ENCODE measurements around the gene STEAP1. TPM values are rescaled to one million over a fixed set of nuclear protein-coding genes. Genes with fewer than 3 reads are reported as not detected.

Gene STEAP1
- total RNA-seq, 4 donors from 2014 or later = 2.9 to 14.6 (median 8.8) TPM

DNA sequence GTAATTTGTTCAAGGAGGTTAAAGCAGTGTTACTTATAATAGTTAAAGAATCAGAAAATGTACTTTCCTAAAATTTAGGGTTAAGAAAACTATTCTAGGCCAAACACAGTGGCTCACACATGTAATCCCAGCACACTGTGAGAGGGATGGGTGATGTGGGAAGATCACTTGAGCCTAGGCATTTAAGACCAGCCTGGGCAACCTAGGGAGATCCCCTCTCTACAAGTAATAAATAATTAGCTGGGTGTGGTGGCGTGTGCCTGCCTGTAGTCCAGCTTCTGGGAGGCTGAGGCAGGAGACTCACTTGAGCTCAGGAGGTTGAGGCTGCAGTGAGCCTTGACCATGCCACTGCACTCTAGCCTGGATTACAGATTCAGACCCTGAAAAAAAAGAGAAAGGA lies 53.7 kb downstream of the STEAP1 start:
- Histone ChIP-seq H3K4me3 (no peak overlapping the region), H3K9me3 (no peaks in the 10 kb centered on the region), H3K36me3 (no peaks in the 10 kb centered on the region), H3K27me3 (peaks cover 0 to 8% (median 0%) of the 10 kb centered on the region in 4 donors), H3K27ac (replicated peaks in 1 of 4) (no peak overlapping the region), H3K4me1 (peaks cover 0 to 28% (median 19%) of the 10 kb centered on the region in 4 donors)
- no peak for DNase-seq (ENCODE audit: extremely low spot score)
- intact Hi-C loops (cut with DNase I) = no loop called here
- TF ChIP-seq POLR2A (IDR thresholded peaks at IDR 0.05; ENCODE audit: low read depth) = no peak
- TF ChIP-seq POLR2AphosphoS5 (IDR thresholded peaks at IDR 0.05) = no peak
- TF ChIP-seq, protein P1, sequence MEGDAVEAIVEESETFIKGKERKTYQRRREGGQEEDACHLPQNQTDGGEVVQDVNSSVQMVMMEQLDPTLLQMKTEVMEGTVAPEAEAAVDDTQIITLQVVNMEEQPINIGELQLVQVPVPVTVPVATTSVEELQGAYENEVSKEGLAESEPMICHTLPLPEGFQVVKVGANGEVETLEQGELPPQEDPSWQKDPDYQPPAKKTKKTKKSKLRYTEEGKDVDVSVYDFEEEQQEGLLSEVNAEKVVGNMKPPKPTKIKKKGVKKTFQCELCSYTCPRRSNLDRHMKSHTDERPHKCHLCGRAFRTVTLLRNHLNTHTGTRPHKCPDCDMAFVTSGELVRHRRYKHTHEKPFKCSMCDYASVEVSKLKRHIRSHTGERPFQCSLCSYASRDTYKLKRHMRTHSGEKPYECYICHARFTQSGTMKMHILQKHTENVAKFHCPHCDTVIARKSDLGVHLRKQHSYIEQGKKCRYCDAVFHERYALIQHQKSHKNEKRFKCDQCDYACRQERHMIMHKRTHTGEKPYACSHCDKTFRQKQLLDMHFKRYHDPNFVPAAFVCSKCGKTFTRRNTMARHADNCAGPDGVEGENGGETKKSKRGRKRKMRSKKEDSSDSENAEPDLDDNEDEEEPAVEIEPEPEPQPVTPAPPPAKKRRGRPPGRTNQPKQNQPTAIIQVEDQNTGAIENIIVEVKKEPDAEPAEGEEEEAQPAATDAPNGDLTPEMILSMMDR (IDR thresholded peaks at IDR 0.05) = no peak
- TF ChIP-seq EP300 (IDR thresholded peaks at IDR 0.05) = no peak
- WGBS = 100% methylated on average over 1 of the region's 1 CpG

DNA sequence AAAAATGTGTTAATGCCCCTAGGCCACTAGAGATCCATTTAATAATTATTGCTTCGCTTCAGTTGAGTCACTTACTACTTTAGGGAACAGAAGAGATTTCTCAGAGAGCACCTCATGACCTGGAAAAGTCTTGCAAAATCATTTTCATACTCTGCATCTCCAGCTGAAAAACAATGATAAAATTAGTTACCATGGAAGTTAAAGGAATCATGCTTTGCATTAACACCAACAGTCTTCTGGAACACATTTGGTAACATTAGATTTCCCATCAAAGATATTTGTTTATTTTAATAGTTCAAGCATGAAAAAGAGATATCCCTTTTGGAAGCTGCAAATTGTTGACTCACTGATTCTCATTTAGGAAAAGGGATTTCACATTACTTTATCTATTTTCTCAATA lies 55.5 kb downstream of the STEAP1 start:
- no peaks in the 10 kb centered on the region for H3K9me3 ChIP-seq
- peak overlapping the region in 1 of 4 donors; percentile 89 for H3K27ac ChIP-seq (replicated peaks in 1 of 4)
- 92% methylated on average over 1 of the region's 1 CpG for WGBS
- no peak for TF ChIP-seq POLR2A (IDR thresholded peaks at IDR 0.05; ENCODE audit: low read depth)
- TF ChIP-seq, protein P1 (IDR thresholded peaks at IDR 0.05) = no peak
- peak in 1 of 2 donors; percentile 33 for TF ChIP-seq POLR2AphosphoS5 (IDR thresholded peaks at IDR 0.05)
- TF ChIP-seq EP300 (IDR thresholded peaks at IDR 0.05) = no peak
- H3K36me3 ChIP-seq = no peaks in the 10 kb centered on the region
- peaks cover 0 to 8% (median 0%) of the 10 kb centered on the region in 4 donors for H3K27me3 ChIP-seq
- intact Hi-C loops (cut with DNase I) = loop anchor here (5.0 kb wide), 2 partner anchors 38 to 52 kb away; partner anchors contain the start of gene CFAP69
- no peak for DNase-seq (ENCODE audit: extremely low spot score)
- no peak overlapping the region for H3K4me3 ChIP-seq
- peaks cover 0 to 29% (median 19%) of the 10 kb centered on the region in 4 donors for H3K4me1 ChIP-seq

DNA sequence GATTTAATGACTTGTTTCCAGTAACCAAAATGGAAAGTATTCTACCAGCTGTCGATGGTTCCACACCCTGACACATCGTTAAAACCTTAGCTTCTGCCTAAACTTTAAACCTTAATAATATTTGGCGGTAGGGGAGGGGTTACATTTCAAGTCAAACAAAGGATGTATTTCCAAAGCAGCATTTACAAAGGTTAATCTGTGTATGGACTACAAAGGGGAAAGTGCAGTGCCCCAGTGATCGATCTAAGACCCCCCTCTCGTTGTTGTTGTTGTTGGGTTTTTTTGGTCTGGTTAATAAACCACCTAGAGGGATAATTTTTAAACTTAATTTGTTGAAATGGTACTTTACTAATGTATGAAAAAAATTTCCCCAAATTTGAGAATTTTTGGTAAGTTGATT lies 56.2 kb downstream of the STEAP1 start:
- no peaks in the 10 kb centered on the region for H3K9me3 ChIP-seq
- no peak for DNase-seq (ENCODE audit: extremely low spot score)
- TF ChIP-seq EP300 (IDR thresholded peaks at IDR 0.05) (no peak), POLR2A (IDR thresholded peaks at IDR 0.05; ENCODE audit: low read depth) (no peak), POLR2AphosphoS5 (IDR thresholded peaks at IDR 0.05) (no peak)
- TF ChIP-seq, protein P1 (IDR thresholded peaks at IDR 0.05) = no peak
- peaks cover 0 to 8% (median 0%) of the 10 kb centered on the region in 4 donors for H3K27me3 ChIP-seq
- 77% methylated on average over 5 of the region's 5 CpGs for WGBS
- peak overlapping the region; percentile 77 to 84 (median 79) for H3K4me3 ChIP-seq
- peak overlapping the region; percentile 87 to 91 (median 88) for H3K27ac ChIP-seq (replicated peaks in 1 of 4)
- H3K36me3 ChIP-seq = no peaks in the 10 kb centered on the region
- intact Hi-C loops (cut with DNase I) = loop anchor here (5.0 kb wide), 2 partner anchors 37 to 53 kb away; partner anchors contain the start of gene CFAP69
- peaks cover 0 to 29% (median 19%) of the 10 kb centered on the region in 4 donors for H3K4me1 ChIP-seq

DNA sequence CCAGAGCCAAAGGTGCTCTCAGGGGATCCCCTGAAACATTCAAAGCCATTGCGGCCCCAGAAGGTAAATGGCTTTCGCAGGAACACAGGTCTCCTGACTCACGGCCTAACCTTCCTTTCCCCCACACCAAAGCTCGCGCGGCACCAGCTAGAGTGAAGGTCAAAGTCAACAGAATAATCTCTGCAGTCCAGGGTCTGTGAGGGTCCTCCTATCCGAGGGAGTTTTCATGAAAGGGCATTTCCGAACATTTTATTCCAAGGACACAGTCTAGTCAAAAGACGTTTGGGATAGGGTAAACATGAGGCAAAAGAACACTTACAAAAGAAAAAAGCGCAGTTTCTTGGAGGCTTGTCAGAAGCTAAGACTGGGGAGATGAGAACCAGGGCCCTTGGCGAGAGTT lies 56.7 kb downstream of the STEAP1 start:
- Histone ChIP-seq H3K27me3 (peaks cover 0 to 8% (median 0%) of the 10 kb centered on the region in 4 donors), H3K4me1 (peaks cover 0 to 29% (median 19%) of the 10 kb centered on the region in 4 donors), H3K9me3 (no peaks in the 10 kb centered on the region), H3K27ac (replicated peaks in 1 of 4) (peak overlapping the region; percentile 87 to 91 (median 88)), H3K36me3 (no peaks in the 10 kb centered on the region), H3K4me3 (peak overlapping the region; percentile 77 to 84 (median 79))
- no peak for DNase-seq (ENCODE audit: extremely low spot score)
- 24% methylated on average over 11 of the region's 11 CpGs for WGBS
- TF ChIP-seq POLR2A (IDR thresholded peaks at IDR 0.05; ENCODE audit: low read depth) = no peak
- TF ChIP-seq POLR2AphosphoS5 (IDR thresholded peaks at IDR 0.05) = no peak
- TF ChIP-seq, protein P1 (IDR thresholded peaks at IDR 0.05) = no peak
- no peak for TF ChIP-seq EP300 (IDR thresholded peaks at IDR 0.05)
- intact Hi-C loops (cut with DNase I) = loop anchor here (5.0 kb wide), 2 partner anchors 36 to 54 kb away; partner anchors contain the start of gene CFAP69
